Endothelial cell of umbilical vein (primary cell): ENCODE results near the gene RNU6-9. TPM values are rescaled to one million over a fixed set of nuclear protein-coding genes. Genes with fewer than 3 reads are reported as not detected.

ENCODE experiments used
- BruUV-seq: library from RNA; stranded (reverse); fragments of 400-500 nt; replicated peaks from 2 replicates; lab custom pipeline; 2021; lab: Mats Ljungman, UMichigan
- CTCF ChIA-PET: fragments of 300-600, 350-600 bp; sonication (Branson Sonifier 250); formaldehyde crosslinking; loops from one replicate; lab custom pipeline; 2021; ENCODE audit warnings: antibody characterized with exemption, inconsistent platforms; lab: Charles Lee
- POLR2A ChIA-PET: fragments of 300-600, 350-600 bp; sonication (Branson Sonifier 250); formaldehyde crosslinking; loops from one replicate; lab custom pipeline; 2021; ENCODE audit warnings: antibody characterized with exemption, inconsistent platforms; lab: Charles Lee
- DNase-seq: peaks from one replicate; pipeline ENCODE4 v3.0.0-alpha.2; 2011; ENCODE audit warnings: low read depth, low spot score
- FAIRE-seq: peaks from 2 replicates; lab custom pipeline; 2011; peaks lifted over from hg19 to GRCh38; lab: Jason Lieb, UNC
- H2AFZ ChIP-seq: 2 replicates; pipeline ENCODE4 v1.6.0; 2012; ENCODE audit warnings: low read depth, low read length, control low read depth, inconsistent platforms
- H3K27ac ChIP-seq: 2 replicates; pipeline ENCODE4 v1.5.1; 2011; ENCODE audit warnings: low read depth, mild to moderate bottlenecking, control low read depth, low read length, moderate library complexity; ENCODE audit not compliant: insufficient read depth
- H3K27me3 ChIP-seq, 2 experiments: 2 replicates each; pipeline versions ENCODE4 v1.6.0 to v1.6.1; 2011; ENCODE audit warnings: low read length in 2 of 2, mixed read lengths in 1 of 2; ENCODE audit not compliant: control insufficient read depth in 2 of 2, insufficient read depth in 2 of 2
- H3K36me3 ChIP-seq, 2 experiments: 2 replicates in 1 of 2; 3 replicates in 1 of 2; pipeline ENCODE4 v1.5.1; 2011; ENCODE audit warnings: low read length in 2 of 2, mild to moderate bottlenecking in 1 of 2, moderate library complexity in 1 of 2; ENCODE audit not compliant: control insufficient read depth in 2 of 2, insufficient read depth in 2 of 2; ENCODE audit errors: extremely low read depth in 1 of 2
- H3K4me1 ChIP-seq: 3 replicates; pipeline ENCODE4 v1.5.1; 2011; ENCODE audit warnings: mild to moderate bottlenecking, low read length; ENCODE audit not compliant: control insufficient read depth, insufficient read depth; ENCODE audit errors: extremely low read depth
- H3K4me2 ChIP-seq: 2 replicates; pipeline ENCODE4 v1.6.1; 2011; ENCODE audit warnings: low read length, control low read depth, mixed read lengths; ENCODE audit not compliant: insufficient read depth
- H3K4me3 ChIP-seq, 3 experiments: fragments of 200-600 bp in 1 of 3; sonication (generic), shearing (Covaris generic) in 1 of 3; replicated peaks in 1 of 3; 2 replicates each; pipeline ENCODE4 v1.5.1; 2011 to 2016; ENCODE audit warnings: control low read depth in 3 of 3, low read length in 3 of 3, mild to moderate bottlenecking in 2 of 3, inconsistent platforms in 1 of 3, low read depth in 1 of 3, moderate library complexity in 1 of 3; ENCODE audit not compliant: insufficient read depth in 1 of 3
- H3K79me2 ChIP-seq: 2 replicates; pipeline ENCODE4 v1.6.0; 2012; ENCODE audit warnings: low read length, inconsistent platforms; ENCODE audit not compliant: control insufficient read depth, insufficient read depth
- H3K9ac ChIP-seq: replicated peaks from 2 replicates; pipeline ENCODE3; 2011; ENCODE audit warnings: low read length, control low read depth; ENCODE audit not compliant: insufficient read depth; ENCODE audit errors: extremely low read depth
- H3K9me1 ChIP-seq: replicated peaks from 3 replicates; pipeline ENCODE4 v1.6.0; 2011; ENCODE audit warnings: mild to moderate bottlenecking, low read length; ENCODE audit not compliant: control insufficient read depth, insufficient read depth; ENCODE audit errors: extremely low read depth
- H3K9me3 ChIP-seq: replicated peaks from 2 replicates; pipeline ENCODE4 v1.5.1; 2012; ENCODE audit warnings: low read length, inconsistent platforms; ENCODE audit not compliant: control insufficient read depth, insufficient read depth
- H4K20me1 ChIP-seq: replicated peaks from 2 replicates; pipeline ENCODE3; 2011; ENCODE audit warnings: mild to moderate bottlenecking, low read length; ENCODE audit not compliant: control insufficient read depth, insufficient read depth; ENCODE audit errors: extremely low read depth
- CTCF ChIP-seq, 2 donors: IDR thresholded peaks; 1 replicate in 1 of 2; 2 replicates in 1 of 2; pipeline ENCODE4 v1.5.1; 2011; ENCODE audit warnings: low read length in 2 of 2, mild to moderate bottlenecking in 2 of 2, moderate library complexity in 2 of 2, control low read depth in 1 of 2, inconsistent platforms in 1 of 2, low read depth in 1 of 2; ENCODE audit not compliant: insufficient read depth in 1 of 2; ENCODE audit errors: extremely low read depth in 1 of 2
- EZH2 ChIP-seq: IDR thresholded peaks from 2 replicates; pipeline ENCODE4 v1.6.1; 2012; ENCODE audit warnings: borderline replicate concordance, low read depth, mild to moderate bottlenecking, moderate library complexity, low read length, inconsistent platforms; ENCODE audit not compliant: severe bottlenecking
- FOS ChIP-seq: IDR thresholded peaks from 2 replicates; pipeline ENCODE4 v1.6.1; 2011; ENCODE audit warnings: mild to moderate bottlenecking, low read length, moderate library complexity, borderline replicate concordance; ENCODE audit not compliant: insufficient read depth
- GATA2 ChIP-seq: IDR thresholded peaks from 2 replicates; pipeline ENCODE4 v1.7.0; 2011; ENCODE audit warnings: low read depth, mild to moderate bottlenecking, moderate library complexity, mixed read lengths, low read length; ENCODE audit not compliant: insufficient read length, insufficient read depth
- JUN ChIP-seq: IDR thresholded peaks from 2 replicates; pipeline ENCODE4 v1.6.1; 2011; ENCODE audit warnings: borderline replicate concordance, low read depth; ENCODE audit not compliant: insufficient read length, insufficient read depth
- MAX ChIP-seq: IDR thresholded peaks from 2 replicates; pipeline ENCODE4 v1.6.1; 2011; ENCODE audit not compliant: insufficient read depth, insufficient read length
- MYC ChIP-seq: IDR thresholded peaks from one replicate; pipeline ENCODE4 v1.6.1; 2011; ENCODE audit warnings: mild to moderate bottlenecking, low read depth, low read length
- POLR2A ChIP-seq: IDR thresholded peaks from 2 replicates; pipeline ENCODE4 v1.6.1; 2012; ENCODE audit warnings: low read depth, mild to moderate bottlenecking, control low read depth, low read length
- POLR2AphosphoS5 ChIP-seq: IDR thresholded peaks from 2 replicates; pipeline ENCODE4 v1.6.1; 2012; ENCODE audit warnings: low read depth, mild to moderate bottlenecking, control low read depth, low read length, moderate library complexity; ENCODE audit not compliant: insufficient read depth
- dilution Hi-C: fragments of 300-500 bp; cut with MboI; formaldehyde crosslinking; loops from one replicate; pipeline ENCODE4 v1.15.0; 2019; ENCODE audit warnings: low sequenced_read_pairs; ENCODE audit not compliant: extremely low pct_ligation_motif_present
- intact Hi-C: fragments of 100-400 bp; cut with micrococcal nuclease; formaldehyde crosslinking; loops from one replicate; pipeline ENCODE4 v1.10.0; 2022
- polyA plus RNA-seq, 4 experiments: library from polyadenylated mRNA; depleted of rRNA in 3 of 4; stranded (reverse) in 3 of 4; unstranded in 1 of 4; fragments of >200 nt; gene quantifications; 2 replicates each; pipeline versions ENCODE4 v1.2.1 to v1.2.3, GENCODE V29; 2011 to 2012; ENCODE audit warnings: missing spikeins in 1 of 4
- total RNA-seq: library from RNA; stranded (reverse); gene quantifications from 2 replicates; pipeline ENCODE4 v1.2.3, GENCODE V29; 2021

The RNU6-9 gene
- total and polyA plus RNA-seq, 2 donors (not counting 3 experiments of a cell fraction or from before 2014, with no cell fraction given): not detected

- Histone ChIP-seq H3K9me1 (no peaks in the 10 kb centered on the region), H4K20me1 (no peaks in the 10 kb centered on the region), H3K4me1 (no peaks in the 10 kb centered on the region), H3K27me3 (no peaks in the 10 kb centered on the region), H3K4me3 (no peak overlapping the region), H3K27ac (no peak overlapping the region), H2AFZ (no peak overlapping the region), H3K79me2 (no peaks in the 10 kb centered on the region), H3K4me2 (no peak overlapping the region), H3K9ac (no peak overlapping the region), H3K36me3 (peaks cover 0 to 11% of the 10 kb centered on the region in 2 experiments), H3K9me3 (no peaks in the 10 kb centered on the region)
- POLR2A ChIA-PET: interaction anchor here (1.2 kb wide), 1 partner anchor 9 kb away, joined by 4 read pairs; no protein-coding TSS in a partner anchor
- FAIRE-seq (no peak), DNase-seq (no peak)
- no TSS peak for BruUV-seq
- CTCF ChIA-PET: interaction anchor here (0.6 kb wide), 1 partner anchor 8 kb away, joined by 3 read pairs; the partner anchor contains the start of genes MED16 and RNU6-9
- no peak for TF ChIP-seq MYC
- no peak for TF ChIP-seq MAX
- TF ChIP-seq JUN: no peak
- TF ChIP-seq CTCF (IDR thresholded peaks at IDR 0.05; ENCODE audit: extremely low read depth in 1 of 2, insufficient read depth in 1 of 2, low read depth in 1 of 2, low read length in 2 of 2): no peak
- no peak for TF ChIP-seq GATA2
- no peak for TF ChIP-seq FOS
- no peak for TF ChIP-seq POLR2AphosphoS5
- TF ChIP-seq POLR2A: no peak
- no peak for TF ChIP-seq EZH2
- dilution Hi-C loops: no loop called here
- intact Hi-C loops: no loop called here
These were observed 8.2 kb downstream of the RNU6-9 start for GRCh38 chr19:901216-902092.
